Esophagus muscularis mucosa (tissue), 3 donors: Measurements from ENCODE around the gene KRT9.

Experiments
- POLR2A ChIP-seq: fragments of 450-650 bp; IDR thresholded peaks from one replicate; pipeline ENCODE4 v1.6.1; 2017; ENCODE audit warnings: antibody characterized with exemption, moderate library complexity, mild to moderate bottlenecking, low read depth
- POLR2AphosphoS5 ChIP-seq, 2 donors: sonication (generic); formaldehyde crosslinking; IDR thresholded peaks; one replicate each; pipeline ENCODE4 v1.6.1; 2017; ENCODE audit warnings: antibody characterized with exemption in 2 of 2
- TF ChIP-seq, protein P1 (sequence below), 3 experiments: fragments of 200-600 bp in 2 of 3; fragments of 450-650 bp in 1 of 3; sonication (generic) in 2 of 3; IDR thresholded peaks; one replicate each; pipeline ENCODE4 v1.5.1; 2017 to 2019; ENCODE audit warnings: antibody characterized with exemption in 3 of 3, mild to moderate bottlenecking in 2 of 3, moderate library complexity in 1 of 3

DNA sequence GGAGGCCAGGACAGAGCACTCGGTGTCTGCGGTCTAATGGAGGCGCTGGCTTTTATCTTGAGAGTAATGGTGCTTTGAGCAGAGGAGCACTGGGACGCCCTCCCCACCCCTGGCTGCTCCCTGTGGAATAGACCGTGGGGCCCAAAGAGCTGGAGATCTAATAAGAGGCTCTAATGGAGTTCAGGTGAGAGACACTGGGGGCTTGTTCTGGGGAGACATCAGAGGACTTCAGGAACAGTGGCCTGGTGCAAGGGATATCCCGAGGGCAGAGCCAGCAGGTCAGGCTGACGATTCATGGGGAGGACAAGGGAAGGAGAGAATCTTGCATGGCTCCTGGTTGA lies 34.3 kb downstream of the KRT9 start:
- TF ChIP-seq, protein P1, sequence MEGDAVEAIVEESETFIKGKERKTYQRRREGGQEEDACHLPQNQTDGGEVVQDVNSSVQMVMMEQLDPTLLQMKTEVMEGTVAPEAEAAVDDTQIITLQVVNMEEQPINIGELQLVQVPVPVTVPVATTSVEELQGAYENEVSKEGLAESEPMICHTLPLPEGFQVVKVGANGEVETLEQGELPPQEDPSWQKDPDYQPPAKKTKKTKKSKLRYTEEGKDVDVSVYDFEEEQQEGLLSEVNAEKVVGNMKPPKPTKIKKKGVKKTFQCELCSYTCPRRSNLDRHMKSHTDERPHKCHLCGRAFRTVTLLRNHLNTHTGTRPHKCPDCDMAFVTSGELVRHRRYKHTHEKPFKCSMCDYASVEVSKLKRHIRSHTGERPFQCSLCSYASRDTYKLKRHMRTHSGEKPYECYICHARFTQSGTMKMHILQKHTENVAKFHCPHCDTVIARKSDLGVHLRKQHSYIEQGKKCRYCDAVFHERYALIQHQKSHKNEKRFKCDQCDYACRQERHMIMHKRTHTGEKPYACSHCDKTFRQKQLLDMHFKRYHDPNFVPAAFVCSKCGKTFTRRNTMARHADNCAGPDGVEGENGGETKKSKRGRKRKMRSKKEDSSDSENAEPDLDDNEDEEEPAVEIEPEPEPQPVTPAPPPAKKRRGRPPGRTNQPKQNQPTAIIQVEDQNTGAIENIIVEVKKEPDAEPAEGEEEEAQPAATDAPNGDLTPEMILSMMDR (IDR thresholded peaks at IDR 0.05) = no peak
- TF ChIP-seq POLR2A (no peak), POLR2AphosphoS5 (IDR thresholded peaks at IDR 0.05) (no peak)
